Skeletal muscle satellite cell (primary cell): ENCODE data around the gene PCCA.
"Not testable (repeated sequence)": the region's sequence is repeated elsewhere in the genome, so short reads cannot be mapped to it uniquely, and the experiment has no call there.

Experiments used
- H3K27me3 ChIP-seq: 2 replicates; pipeline ENCODE4 v1.7.0; 2013; ENCODE audit warnings: low read length; ENCODE audit not compliant: control insufficient read depth, insufficient read depth
- H3K36me3 ChIP-seq: 2 replicates; pipeline ENCODE4 v1.7.0; 2013; ENCODE audit warnings: mild to moderate bottlenecking, control low read depth, low read length; ENCODE audit not compliant: insufficient read depth
- H3K4me1 ChIP-seq: 2 replicates; pipeline ENCODE4 v1.7.0; 2013; ENCODE audit warnings: low read length; ENCODE audit not compliant: control insufficient read depth, insufficient read depth
- H3K4me2 ChIP-seq: 2 replicates; pipeline ENCODE4 v1.7.0; 2013; ENCODE audit warnings: mild to moderate bottlenecking, low read length
- H3K4me3 ChIP-seq: 2 replicates; pipeline ENCODE4 v1.7.0; 2013; ENCODE audit warnings: low read length
- H3K9ac ChIP-seq: 2 replicates; pipeline ENCODE4 v1.7.0; 2013; ENCODE audit warnings: mild to moderate bottlenecking, low read depth, low read length, moderate library complexity
- H3K9me3 ChIP-seq: replicated peaks from 2 replicates; pipeline ENCODE4 v1.7.0; 2013; ENCODE audit warnings: mild to moderate bottlenecking, control low read depth, low read length

Gene PCCA

GRCh38 chr13:100315522-100315921 lies 226.6 kb downstream of the PCCA start:
- no peaks in the 10 kb centered on the region for H3K4me1 ChIP-seq
- no peak overlapping the region for H3K4me2 ChIP-seq
- no peaks in the 10 kb centered on the region for H3K27me3 ChIP-seq

GRCh38 chr13:100318473-100318872 lies 229.6 kb downstream of the PCCA start:
- not testable (repeated sequence) for H3K4me2 ChIP-seq, H3K9me3 ChIP-seq, H3K4me1 ChIP-seq, H3K9ac ChIP-seq, H3K36me3 ChIP-seq, H3K27me3 ChIP-seq, H3K4me3 ChIP-seq

More at GRCh38 chr13:100315522-100315921, 226.6 kb downstream of the PCCA start:
- H3K9ac ChIP-seq = no peak overlapping the region
- H3K36me3 ChIP-seq = peaks cover 3% of the 10 kb centered on the region
- no peak overlapping the region for H3K4me3 ChIP-seq
- H3K9me3 ChIP-seq = no peaks in the 10 kb centered on the region

GRCh38 chr13:100323937-100324336 lies 235.0 kb downstream of the PCCA start:
- H3K27me3 ChIP-seq = no peaks in the 10 kb centered on the region
- no peak overlapping the region for H3K9ac ChIP-seq
- no peak overlapping the region for H3K4me2 ChIP-seq
- H3K9me3 ChIP-seq = no peaks in the 10 kb centered on the region
- H3K4me1 ChIP-seq = no peaks in the 10 kb centered on the region
- peaks cover 9% of the 10 kb centered on the region for H3K36me3 ChIP-seq
- H3K4me3 ChIP-seq = no peak overlapping the region

GRCh38 chr13:100330662-100331061 lies 241.8 kb downstream of the PCCA start:
- no peak overlapping the region for H3K9ac ChIP-seq
- peaks cover 4% of the 10 kb centered on the region for H3K36me3 ChIP-seq
- no peaks in the 10 kb centered on the region for H3K4me1 ChIP-seq
- H3K9me3 ChIP-seq = no peaks in the 10 kb centered on the region
- no peaks in the 10 kb centered on the region for H3K27me3 ChIP-seq
- no peak overlapping the region for H3K4me2 ChIP-seq
- H3K4me3 ChIP-seq = no peak overlapping the region

GRCh38 chr13:100333141-100333540 lies 244.2 kb downstream of the PCCA start:
- Histone ChIP-seq H3K27me3 (no peaks in the 10 kb centered on the region), H3K4me2 (no peak overlapping the region)

GRCh38 chr13:100334214-100334613 lies 245.3 kb downstream of the PCCA start:
- H3K36me3 ChIP-seq = peaks cover 4% of the 10 kb centered on the region
- H3K4me1 ChIP-seq = no peaks in the 10 kb centered on the region
- no peak overlapping the region for H3K4me3 ChIP-seq

More at GRCh38 chr13:100333141-100333540, 244.2 kb downstream of the PCCA start:
- Histone ChIP-seq H3K9me3 (no peaks in the 10 kb centered on the region), H3K4me1 (no peaks in the 10 kb centered on the region), H3K36me3 (peaks cover 4% of the 10 kb centered on the region), H3K9ac (no peak overlapping the region), H3K4me3 (no peak overlapping the region)

GRCh38 chr13:100336795-100337516 lies 248.1 kb downstream of the PCCA start:
- H3K27me3 ChIP-seq = no peaks in the 10 kb centered on the region
- H3K9me3 ChIP-seq = no peaks in the 10 kb centered on the region
- no peak overlapping the region for H3K4me2 ChIP-seq
- no peak overlapping the region for H3K4me3 ChIP-seq
- peaks cover 4% of the 10 kb centered on the region for H3K36me3 ChIP-seq
- H3K4me1 ChIP-seq = no peaks in the 10 kb centered on the region
- H3K9ac ChIP-seq = no peak overlapping the region

More at GRCh38 chr13:100334214-100334613, 245.3 kb downstream of the PCCA start:
- H3K9me3 ChIP-seq = no peaks in the 10 kb centered on the region
- no peak overlapping the region for H3K4me2 ChIP-seq
- no peaks in the 10 kb centered on the region for H3K27me3 ChIP-seq
- H3K9ac ChIP-seq = no peak overlapping the region

- Histone ChIP-seq H3K27me3 (no peaks in the 10 kb centered on the region), H3K9ac (no peak overlapping the region), H3K4me1 (no peaks in the 10 kb centered on the region), H3K4me3 (no peak overlapping the region), H3K9me3 (no peaks in the 10 kb centered on the region), H3K4me2 (no peak overlapping the region), H3K36me3 (peaks cover 4% of the 10 kb centered on the region)
These were observed 249.4 kb downstream of the PCCA start for GRCh38 chr13:100338275-100338674.

- Histone ChIP-seq H3K4me3 (no peak overlapping the region), H3K36me3 (peaks cover 4% of the 10 kb centered on the region), H3K27me3 (no peaks in the 10 kb centered on the region), H3K9ac (no peak overlapping the region), H3K4me2 (no peak overlapping the region), H3K9me3 (no peaks in the 10 kb centered on the region), H3K4me1 (no peaks in the 10 kb centered on the region)
These were observed 250.6 kb downstream of the PCCA start for GRCh38 chr13:100339411-100339940.

- H3K4me1 ChIP-seq = no peaks in the 10 kb centered on the region
- no peaks in the 10 kb centered on the region for H3K27me3 ChIP-seq
- H3K4me2 ChIP-seq = no peak overlapping the region
- no peaks in the 10 kb centered on the region for H3K9me3 ChIP-seq
- H3K4me3 ChIP-seq = no peak overlapping the region
- no peak overlapping the region for H3K9ac ChIP-seq
- no peaks in the 10 kb centered on the region for H3K36me3 ChIP-seq
These were observed 252.0 kb downstream of the PCCA start for GRCh38 chr13:100340865-100341264.

GRCh38 chr13:100341327-100341726 lies 252.4 kb downstream of the PCCA start:
- no peaks in the 10 kb centered on the region for H3K9me3 ChIP-seq
- H3K36me3 ChIP-seq = no peaks in the 10 kb centered on the region
- no peaks in the 10 kb centered on the region for H3K27me3 ChIP-seq
- no peak overlapping the region for H3K9ac ChIP-seq
- no peaks in the 10 kb centered on the region for H3K4me1 ChIP-seq
- H3K4me2 ChIP-seq = no peak overlapping the region
- H3K4me3 ChIP-seq = no peak overlapping the region

- Histone ChIP-seq H3K9ac (no peak overlapping the region), H3K27me3 (no peaks in the 10 kb centered on the region), H3K4me2 (no peak overlapping the region), H3K36me3 (no peaks in the 10 kb centered on the region), H3K4me3 (no peak overlapping the region), H3K4me1 (peaks cover 10% of the 10 kb centered on the region), H3K9me3 (no peaks in the 10 kb centered on the region)
These were observed 255.7 kb downstream of the PCCA start for GRCh38 chr13:100344544-100344943.
